ENCODE results near the gene GDF10. TPM values are rescaled to one million over a fixed set of nuclear protein-coding genes. Genes with fewer than 3 reads are reported as not detected.

Gene GDF10
- polyA plus RNA-seq, 1 of the 3 experiments (the other 2 are of a cell fraction), result 0.02 TPM

DNA sequence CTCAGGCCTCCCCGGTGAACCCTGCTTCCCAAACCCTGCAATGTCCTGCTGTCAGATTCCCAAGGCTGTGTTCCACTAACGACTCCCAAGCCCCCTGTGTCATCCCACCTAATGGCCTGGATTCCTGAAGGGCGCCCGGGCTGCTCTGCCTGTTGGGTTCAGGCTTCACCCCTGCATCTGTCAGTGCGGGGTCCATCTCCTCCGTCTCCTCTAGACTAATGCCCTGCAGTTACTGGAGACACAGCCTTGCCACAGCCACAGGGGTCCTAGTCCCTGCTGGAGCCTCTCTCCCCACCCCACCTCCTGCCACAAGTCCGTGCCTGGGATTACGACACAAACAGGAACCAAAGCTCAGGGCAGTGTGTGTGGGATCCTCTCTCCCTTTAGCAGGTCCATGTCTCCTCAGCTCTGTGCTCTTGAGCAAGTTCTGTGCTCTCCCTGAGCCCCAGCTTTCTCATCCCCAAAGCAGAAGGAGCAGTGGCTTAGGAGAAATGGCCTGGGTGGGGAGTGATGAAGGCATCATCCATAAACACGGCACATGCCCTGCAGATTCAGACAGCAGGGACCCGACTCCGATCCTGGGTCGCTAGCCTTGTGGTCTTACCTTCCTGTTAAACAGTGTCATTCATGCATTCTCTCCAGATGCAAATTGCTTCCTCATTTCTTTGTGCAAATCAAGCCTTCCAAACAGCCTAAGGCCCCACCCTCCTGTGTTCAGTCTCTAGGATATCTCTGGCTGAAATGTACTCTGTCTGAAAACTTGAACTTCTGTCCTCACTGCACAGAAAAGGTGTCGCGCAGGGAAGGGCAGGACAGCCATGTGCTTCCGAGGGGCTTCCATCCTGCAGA, 40.0 kb downstream of the GDF10 start:
- peak overlapping the region in 1 of 2 experiments; percentile 46; a peak in 1 of 4 replicates for H3K4me3 ChIP-seq (ENCODE audit: low read depth in 2 of 2, low read length in 1 of 2)
- H3K27ac ChIP-seq (ENCODE audit: low read depth in 2 of 2, low read length in 1 of 2), result no peak overlapping the region; a peak in 1 of 4 replicates
- no peaks in the 10 kb centered on the region for H3K9me3 ChIP-seq
- no peak overlapping the region for H2AFZ ChIP-seq (ENCODE audit: low read depth)
- DNase-seq, result no peak
- no peaks in the 10 kb centered on the region for H4K20me1 ChIP-seq (ENCODE audit: insufficient read depth)
- no peaks in the 10 kb centered on the region for H3K36me3 ChIP-seq (replicated peaks in 1 of 2; ENCODE audit: control insufficient read depth in 1 of 2, insufficient read depth in 2 of 2, low read length in 1 of 2)
- no peak for TF ChIP-seq TEAD4 (IDR thresholded peaks at IDR 0.05; ENCODE audit: borderline replicate concordance, insufficient read depth)
- TF ChIP-seq GATA2 (CRISPR knock-in tag; IDR thresholded peaks at IDR 0.05), result no peak
- TF ChIP-seq NFIC (IDR thresholded peaks at IDR 0.05; ENCODE audit: borderline replicate concordance), result no peak
- TF ChIP-seq EZH2phosphoT487 (IDR thresholded peaks at IDR 0.05; ENCODE audit: borderline replicate concordance, low read depth), result no peak
- TF ChIP-seq RCOR1 (IDR thresholded peaks at IDR 0.05; ENCODE audit: low read length), result no peak
- no peak for TF ChIP-seq MEF2A (IDR thresholded peaks at IDR 0.05; ENCODE audit: borderline replicate concordance, low read depth)
- TF ChIP-seq FOSL2 (IDR thresholded peaks at IDR 0.05; ENCODE audit: borderline replicate concordance, low read depth), result no peak
- TF ChIP-seq SMC3 (IDR thresholded peaks at IDR 0.05; ENCODE audit: low read depth, low read length), result no peak
- TF ChIP-seq EP300 (IDR thresholded peaks at IDR 0.05; ENCODE audit: borderline replicate concordance in 1 of 2, low read depth in 1 of 2, low read length in 1 of 2), result no peak
- TF ChIP-seq YY1 (IDR thresholded peaks at IDR 0.05; ENCODE audit: low read depth), result no peak
- TF ChIP-seq RFX5 (IDR thresholded peaks at IDR 0.05; ENCODE audit: low read length), result no peak
- no peak for TF ChIP-seq FOXJ3 (CRISPR knock-in tag; IDR thresholded peaks at IDR 0.05)
- TF ChIP-seq JUND (IDR thresholded peaks at IDR 0.05), result no peak
- TF ChIP-seq, protein P1, sequence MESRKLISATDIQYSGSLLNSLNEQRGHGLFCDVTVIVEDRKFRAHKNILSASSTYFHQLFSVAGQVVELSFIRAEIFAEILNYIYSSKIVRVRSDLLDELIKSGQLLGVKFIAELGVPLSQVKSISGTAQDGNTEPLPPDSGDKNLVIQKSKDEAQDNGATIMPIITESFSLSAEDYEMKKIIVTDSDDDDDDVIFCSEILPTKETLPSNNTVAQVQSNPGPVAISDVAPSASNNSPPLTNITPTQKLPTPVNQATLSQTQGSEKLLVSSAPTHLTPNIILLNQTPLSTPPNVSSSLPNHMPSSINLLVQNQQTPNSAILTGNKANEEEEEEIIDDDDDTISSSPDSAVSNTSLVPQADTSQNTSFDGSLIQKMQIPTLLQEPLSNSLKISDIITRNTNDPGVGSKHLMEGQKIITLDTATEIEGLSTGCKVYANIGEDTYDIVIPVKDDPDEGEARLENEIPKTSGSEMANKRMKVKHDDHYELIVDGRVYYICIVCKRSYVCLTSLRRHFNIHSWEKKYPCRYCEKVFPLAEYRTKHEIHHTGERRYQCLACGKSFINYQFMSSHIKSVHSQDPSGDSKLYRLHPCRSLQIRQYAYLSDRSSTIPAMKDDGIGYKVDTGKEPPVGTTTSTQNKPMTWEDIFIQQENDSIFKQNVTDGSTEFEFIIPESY (IDR thresholded peaks at IDR 0.05; ENCODE audit: borderline replicate concordance, low read depth), result no peak
- no peak for TF ChIP-seq TAF1 (IDR thresholded peaks at IDR 0.05; ENCODE audit: borderline replicate concordance, low read depth, low read length)
- TF ChIP-seq MXI1 (IDR thresholded peaks at IDR 0.05; ENCODE audit: low read depth, low read length), result no peak
- no peak for TF ChIP-seq RXRA (IDR thresholded peaks at IDR 0.05; ENCODE audit: borderline replicate concordance, low read depth)
- no peak for TF ChIP-seq GABPA (IDR thresholded peaks at IDR 0.05; ENCODE audit: low read depth)
- TF ChIP-seq REST (IDR thresholded peaks at IDR 0.05; ENCODE audit: low read depth, low read length), result no peak
- ChIA-PET POLR2A (no interaction called here), CTCF (interaction anchor here (0.6 to 3.0 kb wide), 21 partner anchors 11 to 347 kb away, joined by 3 to 31 read pairs (median 7); no protein-coding TSS in a partner anchor)
- peaks cover 0 to 10% of the 10 kb centered on the region in 2 experiments; a peak in 1 of 4 replicates for H3K4me1 ChIP-seq (ENCODE audit: control insufficient read depth in 1 of 2, insufficient read depth in 2 of 2, low read depth in 1 of 2, low read length in 1 of 2)
- peaks cover 35% of the 10 kb centered on the region for H3K27me3 ChIP-seq (ENCODE audit: insufficient read depth)
- H3K79me2 ChIP-seq (ENCODE audit: insufficient read depth), result no peaks in the 10 kb centered on the region
- 52% methylated on average over 15 of the region's 15 CpGs for WGBS (ENCODE audit: low lambda C conversion rate)
- H3K9me2 ChIP-seq, result 0 out of 2 replicates have a peak, but pooled peaks cover 4% of the 10 kb centered on the region
- no peak overlapping the region for H3K4me2 ChIP-seq
- H3F3A ChIP-seq (replicated peaks; ENCODE audit: insufficient read depth), result no peaks in the 10 kb centered on the region
- H3K9ac ChIP-seq, result no peak overlapping the region
